Thoracic aorta (tissue), 2 donors: Measurements from ENCODE around the gene IL22RA1. TPM values are rescaled to one million over a fixed set of nuclear protein-coding genes. Genes with fewer than 3 reads are reported as not detected.
A peak's percentile ranks its signal among the peaks of the same experiment; 100 is the strongest.

Source experiments
- ATAC-seq: fragments of 150-250 bp; one replicate; pipeline ENCODE4 v1.8.0; 2017; ENCODE audit warnings: low read depth; ENCODE audit not compliant: insufficient number of reproducible peaks, low FRiP score
- DNase-seq: peaks from one replicate; pipeline ENCODE4 v3.0.0-alpha.2; 2020; ENCODE audit warnings: low spot score
- H3K27ac ChIP-seq, 2 donors: fragments of 200-600 bp; sonication (generic); 1 replicate in 1 of 2; 2 replicates in 1 of 2; pipeline ENCODE4 v1.5.1; 2016; ENCODE audit warnings: mild to moderate bottlenecking in 2 of 2, moderate library complexity in 2 of 2
- H3K27me3 ChIP-seq: fragments of 200-600 bp; sonication (generic); replicated peaks from 2 replicates; pipeline ENCODE4 v1.6.0; 2016; ENCODE audit warnings: mild to moderate bottlenecking; ENCODE audit not compliant: insufficient read depth
- H3K36me3 ChIP-seq: fragments of 200-600 bp; sonication (generic); one replicate; pipeline ENCODE4 v1.5.1; 2016
- H3K4me1 ChIP-seq, 2 donors: fragments of 200-600 bp; sonication (generic); 1 replicate in 1 of 2; 2 replicates in 1 of 2; pipeline versions ENCODE4 v1.5.1 to v1.6.0; 2016; ENCODE audit warnings: low read depth in 2 of 2, mild to moderate bottlenecking in 1 of 2; ENCODE audit not compliant: control insufficient read depth in 1 of 2
- H3K4me3 ChIP-seq: fragments of 200-600 bp; sonication (generic); 2 replicates; pipeline ENCODE4 v1.5.1; 2016; ENCODE audit warnings: mild to moderate bottlenecking
- H3K9me3 ChIP-seq: fragments of 200-600 bp; sonication (generic); 2 replicates; pipeline ENCODE4 v1.5.1; 2016
- CTCF ChIP-seq: fragments of 200-600 bp; sonication (generic); IDR thresholded peaks from one replicate; pipeline ENCODE4 v1.5.1; 2019; ENCODE audit warnings: antibody characterized with exemption
- total RNA-seq, 2 donors: library from RNA; depleted of rRNA; stranded (reverse); fragments of >200 nt; gene quantifications; one replicate each; pipeline versions ENCODE4 v1.1.0 to v1.2.3, GENCODE V29; 2016

Gene IL22RA1
- total RNA-seq, 2 donors from 2014 or later, result 0.14 to 0.21 TPM

DNA sequence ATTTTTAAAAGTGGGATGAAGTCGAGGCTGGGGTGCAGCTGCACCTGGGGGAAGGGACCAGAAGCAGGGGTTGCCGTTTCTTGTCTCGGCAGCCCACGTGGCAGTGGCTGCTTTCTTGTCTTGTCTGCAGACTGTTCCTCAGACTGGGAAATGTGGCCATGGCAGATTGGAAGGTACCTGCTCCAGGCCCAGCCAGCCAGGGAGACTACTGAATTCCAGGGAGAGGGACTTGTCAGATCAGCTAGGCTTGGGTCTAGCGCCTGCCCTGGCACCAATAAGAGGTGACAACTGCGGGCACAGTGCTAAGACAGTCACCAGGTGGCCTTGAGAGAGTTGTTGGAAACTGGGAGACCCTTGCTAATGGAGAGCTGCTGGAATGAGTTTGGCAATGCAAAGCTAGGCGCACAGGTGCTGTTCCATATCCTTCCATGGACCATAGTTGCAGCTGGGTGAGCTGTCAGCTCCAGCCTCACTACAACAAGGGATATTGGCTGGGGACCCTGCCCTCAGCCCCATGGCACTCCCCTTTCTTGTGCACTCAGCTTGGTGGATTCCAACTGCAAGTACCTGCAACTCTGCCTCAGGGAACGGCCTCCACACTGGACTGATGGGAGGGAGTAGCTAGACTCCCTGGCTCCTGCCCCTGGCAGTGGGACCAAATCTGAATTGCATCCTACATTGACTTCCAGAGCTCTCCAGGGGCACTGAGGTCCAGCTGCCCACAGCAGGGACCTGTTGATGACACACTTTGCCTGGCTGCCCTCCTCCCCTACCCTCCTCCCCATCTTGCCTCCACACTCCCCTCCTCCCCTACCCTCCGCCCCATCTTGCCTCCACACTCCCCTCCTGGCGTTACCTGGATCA lies 9.9 kb upstream of the IL22RA1 start:
- peaks cover 9% of the 10 kb centered on the region for H3K27me3 ChIP-seq
- H3K27ac ChIP-seq, result no peak overlapping the region
- H3K4me1 ChIP-seq, result peaks cover 4 to 11% of the 10 kb centered on the region in 2 donors
- no peaks in the 10 kb centered on the region for H3K36me3 ChIP-seq
- DNase-seq (no peak), ATAC-seq (no peak)
- H3K9me3 ChIP-seq, result no peaks in the 10 kb centered on the region
- no peak for TF ChIP-seq CTCF
- no peak overlapping the region for H3K4me3 ChIP-seq

DNA sequence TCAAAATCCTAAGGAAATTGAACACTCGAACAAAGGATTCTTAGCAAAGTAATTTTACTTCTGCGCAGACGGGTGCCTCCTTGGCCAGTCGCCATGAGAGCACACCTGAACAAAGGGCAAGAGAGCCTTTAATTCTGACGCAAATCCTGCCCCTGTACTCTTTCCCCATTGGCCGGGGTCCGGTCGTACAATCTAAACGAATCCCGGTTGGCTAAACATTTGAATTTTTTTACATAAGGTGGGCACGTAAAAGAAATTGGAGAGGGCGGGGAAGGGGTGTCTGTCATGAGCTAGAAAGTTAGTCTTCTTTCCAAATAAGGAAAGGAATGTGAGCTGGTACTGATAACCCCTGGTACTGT lies 8.2 kb upstream of the IL22RA1 start:
- no peak for DNase-seq
- Histone ChIP-seq H3K27ac (no peak overlapping the region), H3K27me3 (peaks cover 9% of the 10 kb centered on the region), H3K4me3 (no peak overlapping the region), H3K36me3 (no peaks in the 10 kb centered on the region), H3K4me1 (peaks cover 4 to 11% of the 10 kb centered on the region in 2 donors), H3K9me3 (no peaks in the 10 kb centered on the region)
- no peak for TF ChIP-seq CTCF
- ATAC-seq, result no peak

DNA sequence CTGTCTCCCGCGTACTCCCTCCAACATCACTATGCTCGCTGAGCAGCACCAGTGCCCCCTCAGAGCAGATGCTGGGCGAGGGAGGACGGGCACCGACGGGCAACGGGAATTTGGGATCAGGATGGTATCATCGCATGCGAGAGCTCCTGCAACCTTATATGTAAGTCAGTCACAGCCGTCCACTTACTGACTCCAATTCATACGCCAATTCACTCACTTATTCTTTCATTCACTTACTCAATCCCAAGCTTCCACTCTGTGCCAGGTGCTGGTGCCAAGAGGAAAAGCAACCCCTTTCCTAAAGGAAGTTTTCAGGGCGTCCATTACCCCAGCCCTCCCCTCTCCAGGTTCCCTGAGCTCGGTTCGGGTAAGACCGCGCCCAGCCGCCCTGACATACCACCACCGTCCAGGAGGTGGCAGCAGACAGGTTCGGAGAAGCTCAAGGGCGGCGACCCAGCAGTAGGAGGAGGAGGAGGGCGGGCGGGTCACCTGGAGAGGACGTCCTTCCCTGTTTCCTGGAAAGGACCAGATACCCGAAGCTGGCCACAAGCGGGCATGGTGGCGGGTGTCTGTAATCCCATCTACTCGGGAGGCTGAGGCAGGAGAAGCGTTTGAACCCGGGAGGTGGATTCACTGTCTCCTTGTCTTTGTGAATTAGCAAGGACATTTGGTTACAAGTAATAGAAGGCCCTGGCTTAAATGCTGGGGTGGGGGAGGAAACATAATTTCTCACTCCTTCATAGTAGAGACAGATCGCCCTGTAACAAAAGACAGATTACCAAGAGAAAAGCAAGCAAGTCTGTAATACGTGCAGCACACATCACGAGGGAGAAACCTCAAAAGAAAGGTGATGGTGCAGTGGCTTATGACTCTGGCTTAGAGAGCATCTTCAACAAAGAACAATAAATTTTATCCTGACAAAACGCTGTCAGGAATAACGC lies 7.6 kb upstream of the IL22RA1 start:
- Histone ChIP-seq H3K4me1 (peaks cover 4 to 11% of the 10 kb centered on the region in 2 donors), H3K9me3 (no peaks in the 10 kb centered on the region), H3K4me3 (peak overlapping the region; percentile 57), H3K27ac (no peak overlapping the region), H3K36me3 (no peaks in the 10 kb centered on the region), H3K27me3 (peaks cover 9% of the 10 kb centered on the region)
- peak; percentile 85 for TF ChIP-seq CTCF
- DNase-seq (peak; percentile 65), ATAC-seq (no peak)

GRCh38 chr1:24149866-24150233 lies 6.9 kb upstream of the IL22RA1 start:
- Histone ChIP-seq H3K36me3 (no peaks in the 10 kb centered on the region), H3K27ac (no peak overlapping the region), H3K27me3 (peaks cover 9% of the 10 kb centered on the region), H3K4me1 (peaks cover 4 to 11% of the 10 kb centered on the region in 2 donors), H3K9me3 (no peaks in the 10 kb centered on the region), H3K4me3 (peak overlapping the region; percentile 57)
- DNase-seq (no peak), ATAC-seq (no peak)
- no peak for TF ChIP-seq CTCF

GRCh38 chr1:24147816-24148215 lies 4.9 kb upstream of the IL22RA1 start:
- TF ChIP-seq CTCF, result no peak
- H3K27ac ChIP-seq, result no peak overlapping the region
- ATAC-seq, result no peak
- no peak for DNase-seq
- no peaks in the 10 kb centered on the region for H3K36me3 ChIP-seq
- H3K4me1 ChIP-seq, result peaks cover 4 to 11% of the 10 kb centered on the region in 2 donors
- no peak overlapping the region for H3K4me3 ChIP-seq
- H3K9me3 ChIP-seq, result no peaks in the 10 kb centered on the region
- peaks cover 9% of the 10 kb centered on the region for H3K27me3 ChIP-seq
